H1 (cell line): ENCODE measurements around the gene CGB3. TPM values are rescaled to one million over a fixed set of nuclear protein-coding genes. Genes with fewer than 3 reads are reported as not detected.

Experiments used
- CTCF ChIA-PET: fragments of 300-600 bp; sonication (Branson Sonifier 250); formaldehyde crosslinking; loops from one replicate; lab custom pipeline; 2021; ENCODE audit not compliant: partially characterized antibody; lab: Charles Lee
- POLR2A ChIA-PET: fragments of 300-600 bp; sonication (Branson Sonifier 250); formaldehyde crosslinking; loops from one replicate; lab custom pipeline; 2021; ENCODE audit warnings: inconsistent platforms; ENCODE audit not compliant: partially characterized antibody; lab: Charles Lee
- DNase-seq, 2 experiments: peaks; one replicate each; pipeline versions ENCODE4 v3.0.0 to v3.0.0-alpha.2; 2010 to 2022; ENCODE audit warnings: low spot score in 2 of 2, low read depth in 1 of 2, mixed read lengths in 1 of 2
- FAIRE-seq: peaks from 2 replicates; lab custom pipeline; 2011; peaks lifted over from hg19 to GRCh38; lab: Jason Lieb, UNC
- H2AFZ ChIP-seq: 2 replicates; pipeline ENCODE4 v1.8.1; 2012; ENCODE audit warnings: low read length, inconsistent platforms
- H2AK5ac ChIP-seq: 2 replicates; pipeline ENCODE4 v1.6.1; 2013; ENCODE audit warnings: low read depth, low read length
- H2BK120ac ChIP-seq: replicated peaks from 2 replicates; pipeline ENCODE3; 2013; ENCODE audit warnings: low read depth, low read length, inconsistent platforms
- H2BK12ac ChIP-seq: 2 replicates; pipeline ENCODE4 v1.6.1; 2013; ENCODE audit warnings: low read depth, low read length
- H2BK15ac ChIP-seq: 2 replicates; pipeline ENCODE4 v1.6.1; 2013; ENCODE audit warnings: low read length
- H2BK20ac ChIP-seq: 2 replicates; pipeline ENCODE4 v1.6.1; 2013; ENCODE audit warnings: low read length
- H2BK5ac ChIP-seq: 2 replicates; pipeline ENCODE4 v1.6.1; 2013; ENCODE audit warnings: low read depth, low read length
- H3K14ac ChIP-seq: 2 replicates; pipeline ENCODE4 v1.6.1; 2013; ENCODE audit warnings: inconsistent platforms; ENCODE audit not compliant: insufficient read length
- H3K18ac ChIP-seq: 2 replicates; pipeline ENCODE4 v1.6.1; 2013; ENCODE audit warnings: low read length; ENCODE audit errors: extremely low read depth
- H3K23ac ChIP-seq: 2 replicates; pipeline ENCODE4 v1.6.1; 2013; ENCODE audit warnings: inconsistent platforms; ENCODE audit not compliant: insufficient read length
- H3K23me2 ChIP-seq: 2 replicates; pipeline ENCODE4 v1.6.1; 2013; ENCODE audit warnings: low read depth, low read length
- H3K27ac ChIP-seq: 2 replicates; pipeline ENCODE4 v1.6.1; 2011; ENCODE audit warnings: low read depth, low read length, inconsistent platforms
- H3K27me3 ChIP-seq, 4 experiments: replicated peaks in 1 of 4; 1 replicate in 1 of 4; 2 replicates in 3 of 4; pipeline versions ENCODE4 v1.6.1 to v1.8.1; 2011 to 2013; ENCODE audit warnings: low read length in 3 of 4, mild to moderate bottlenecking in 3 of 4, inconsistent platforms in 2 of 4, mixed read lengths in 2 of 4, moderate library complexity in 1 of 4; ENCODE audit not compliant: control insufficient read depth in 3 of 4, insufficient read depth in 3 of 4; ENCODE audit errors: extremely low read depth in 1 of 4
- H3K36me3 ChIP-seq, 4 experiments: 2 replicates each; pipeline versions ENCODE4 v1.6.1 to v1.8.1; 2011 to 2013; ENCODE audit warnings: mild to moderate bottlenecking in 4 of 4, low read length in 3 of 4, moderate library complexity in 2 of 4, control low read depth in 1 of 4, inconsistent platforms in 1 of 4; ENCODE audit not compliant: insufficient read depth in 4 of 4, control insufficient read depth in 2 of 4
- H3K4ac ChIP-seq: replicated peaks from 2 replicates; pipeline ENCODE3; 2013; ENCODE audit warnings: low read length, low read depth, mixed read lengths, inconsistent platforms; ENCODE audit not compliant: insufficient read length
- H3K4me1 ChIP-seq, 4 experiments: replicated peaks in 1 of 4; 1 replicate in 1 of 4; 2 replicates in 3 of 4; pipeline versions ENCODE4 v1.6.1 to v1.8.1; 2011 to 2013; ENCODE audit warnings: low read length in 3 of 4, inconsistent platforms in 2 of 4, mixed read lengths in 1 of 4; ENCODE audit not compliant: insufficient read depth in 4 of 4, control insufficient read depth in 3 of 4
- H3K4me2 ChIP-seq, 2 experiments: 2 replicates each; pipeline versions ENCODE4 v1.6.1 to v1.8.1; 2011 to 2013; ENCODE audit warnings: low read depth in 2 of 2, low read length in 2 of 2, control low read depth in 1 of 2, inconsistent platforms in 1 of 2, mild to moderate bottlenecking in 1 of 2; ENCODE audit not compliant: insufficient read depth in 1 of 2
- H3K4me3 ChIP-seq, 4 experiments: fragments of 200-600, 300-600 bp in 1 of 4; sonication (generic), shearing (Covaris generic), sonication (Bioruptor Twin) in 1 of 4; 2 replicates each; pipeline versions ENCODE4 v1.5.1 to v1.8.1; 2011 to 2016; ENCODE audit warnings: low read length in 4 of 4, low read depth in 3 of 4, control low read depth in 2 of 4, inconsistent platforms in 2 of 4, mild to moderate bottlenecking in 2 of 4, mixed read lengths in 1 of 4, moderate library complexity in 1 of 4; ENCODE audit not compliant: insufficient read depth in 2 of 4; ENCODE audit errors: extremely low read depth in 1 of 4
- H3K56ac ChIP-seq: replicated peaks from 2 replicates; pipeline ENCODE3; 2013; ENCODE audit warnings: low read depth, mild to moderate bottlenecking, mixed read lengths, low read length, inconsistent platforms; ENCODE audit not compliant: insufficient read length
- H3K79me1 ChIP-seq: 2 replicates; pipeline ENCODE4 v1.6.1; 2013; ENCODE audit warnings: low read depth, low read length, control low read depth
- H3K79me2 ChIP-seq, 2 experiments: 2 replicates each; pipeline versions ENCODE4 v1.6.1 to v1.8.1; 2012 to 2013; ENCODE audit warnings: low read length in 2 of 2, mild to moderate bottlenecking in 2 of 2, inconsistent platforms in 1 of 2; ENCODE audit not compliant: insufficient read depth in 2 of 2, control insufficient read depth in 1 of 2
- H3K9ac ChIP-seq, 4 experiments: replicated peaks in 1 of 4; 1 replicate in 1 of 4; 2 replicates in 3 of 4; pipeline versions ENCODE4 v1.6.1 to v1.8.1; 2011 to 2013; ENCODE audit warnings: low read depth in 3 of 4, low read length in 3 of 4, control low read depth in 2 of 4, mild to moderate bottlenecking in 2 of 4, moderate library complexity in 2 of 4, inconsistent platforms in 1 of 4; ENCODE audit errors: extremely low read depth in 1 of 4
- H3K9me3 ChIP-seq, 2 experiments: 2 replicates each; pipeline versions ENCODE4 v1.6.1 to v1.8.1; 2012 to 2013; ENCODE audit warnings: mild to moderate bottlenecking in 2 of 2, moderate library complexity in 2 of 2, control low read depth in 1 of 2, inconsistent platforms in 1 of 2, low read depth in 1 of 2, low read length in 1 of 2, mixed read lengths in 1 of 2; ENCODE audit not compliant: insufficient read depth in 2 of 2
- H4K20me1 ChIP-seq, 2 experiments: replicated peaks in 1 of 2; 2 replicates each; pipeline versions ENCODE3 to v1.8.1; 2011 to 2013; ENCODE audit warnings: inconsistent platforms in 2 of 2, low read length in 2 of 2, mild to moderate bottlenecking in 1 of 2; ENCODE audit not compliant: insufficient read depth in 2 of 2, control insufficient read depth in 1 of 2
- H4K5ac ChIP-seq: 2 replicates; pipeline ENCODE4 v1.6.1; 2013; ENCODE audit warnings: low read length, low read depth, mixed read lengths, inconsistent platforms; ENCODE audit not compliant: insufficient read length
- H4K8ac ChIP-seq: 2 replicates; pipeline ENCODE4 v1.8.0; 2013; ENCODE audit warnings: mild to moderate bottlenecking, moderate library complexity, low read length, inconsistent platforms; ENCODE audit not compliant: insufficient read depth; ENCODE audit errors: extremely low read depth
- H4K91ac ChIP-seq: replicated peaks from 2 replicates; pipeline ENCODE3; 2013; ENCODE audit warnings: low read length, mixed read lengths, inconsistent platforms; ENCODE audit not compliant: insufficient read length
- ATF3 ChIP-seq: IDR thresholded peaks from 2 replicates; pipeline ENCODE4 v1.6.1; 2011; ENCODE audit warnings: low read depth, mild to moderate bottlenecking, low read length; ENCODE audit not compliant: insufficient read depth
- EP300 ChIP-seq, 2 experiments: IDR thresholded peaks; 1 replicate in 1 of 2; 2 replicates in 1 of 2; pipeline ENCODE4 v1.6.1; 2011 to 2012; ENCODE audit warnings: low read depth in 2 of 2, low read length in 2 of 2, mild to moderate bottlenecking in 2 of 2, borderline replicate concordance in 1 of 2, inconsistent platforms in 1 of 2, moderate library complexity in 1 of 2
- GABPA ChIP-seq: IDR thresholded peaks from 2 replicates; pipeline ENCODE4 v1.6.1; 2011; ENCODE audit warnings: mild to moderate bottlenecking, low read length, moderate library complexity, borderline replicate concordance; ENCODE audit not compliant: insufficient read depth
- JUND ChIP-seq: IDR thresholded peaks from 2 replicates; pipeline ENCODE4 v1.6.1; 2011; ENCODE audit warnings: mild to moderate bottlenecking, improper control_type of control experiment, low read length
- KDM1A ChIP-seq: fragments of 200-600, 300-600 bp; sonication (generic); IDR thresholded peaks from 2 replicates; pipeline ENCODE4 v1.7.1; 2016; ENCODE audit warnings: mild to moderate bottlenecking, low read length, borderline replicate concordance
- KDM5A ChIP-seq: fragments of 200-600 bp; IDR thresholded peaks from 2 replicates; pipeline ENCODE4 v1.7.1; 2012; ENCODE audit warnings: mild to moderate bottlenecking, low read length, inconsistent platforms, mixed read lengths
- MAX ChIP-seq: IDR thresholded peaks from 2 replicates; pipeline ENCODE4 v1.6.1; 2012; ENCODE audit warnings: inconsistent platforms
- SP1 ChIP-seq: IDR thresholded peaks from 2 replicates; pipeline ENCODE4 v1.6.1; 2011; ENCODE audit warnings: low read depth, low read length
- SRF ChIP-seq: IDR thresholded peaks from 2 replicates; pipeline ENCODE4 v1.6.1; 2011; ENCODE audit warnings: mild to moderate bottlenecking, low read depth, low read length, moderate library complexity
- TBP ChIP-seq: IDR thresholded peaks from 2 replicates; pipeline ENCODE4 v1.6.1; 2011; ENCODE audit warnings: low read depth, low read length, improper control_type of control experiment
- WGBS, 2 experiments: shearing (Covaris generic) in 1 of 2; methylation state at CpG; one replicate each; pipeline versions ENCODE4 v1.1.6 to v1.1.7; 2013 to 2015; ENCODE audit warnings: low lambda C conversion rate in 2 of 2, mixed read lengths in 2 of 2, inconsistent platforms in 1 of 2, low coverage in 1 of 2, missing lambda C conversion rate in 1 of 2; ENCODE audit not compliant: insufficient replicate concordance in 2 of 2, insufficient coverage in 1 of 2, insufficient read length in 1 of 2; ENCODE audit errors: extremely low coverage in 1 of 2, missing lambda C conversion rate in 1 of 2; 5-methylcytosine and 5-hydroxymethylcytosine counted together
- polyA plus RNA-seq, 7 experiments: library from polyadenylated mRNA; depleted of rRNA in 3 of 7; stranded (reverse) in 5 of 7; unstranded in 2 of 7; fragments of >200 nt in 5 of 7; fragments of 200-250 nt in 2 of 7; gene quantifications; 1 replicate in 5 of 7; 2 replicates in 1 of 7; 4 replicates in 1 of 7; pipeline versions ENCODE4 v1.2.1 to v1.2.3, GENCODE V29; 2011 to 2013; ENCODE audit warnings: missing spikeins in 2 of 7, mixed read lengths in 2 of 7
- total RNA-seq: library from RNA; stranded (reverse); fragmentation: NEBNext Ultra II Directional; extraction: Animal tissue kit (Norgen Biotek cat#: 25700); gene quantifications from 2 replicates; pipeline ENCODE4 v1.2.1, GENCODE V29; 2021

The CGB3 gene
- total and polyA plus RNA-seq, 2 of the 8 experiments (the other 6 are each of a cell fraction or from before 2014, with no cell fraction given): not detected

GRCh38 chr19:48989701-48990291 lies 34.3 kb downstream of the CGB3 start:
- Histone ChIP-seq H3K4me2 (no peak overlapping the region; a peak in 1 of 4 replicates), H2BK5ac (no peak overlapping the region), H4K8ac (no peak overlapping the region; the same call in 1 of the 2 replicates), H3K9ac (no peak overlapping the region), H3K23me2 (peaks cover 8% of the 10 kb centered on the region; the same call in 1 of the 2 replicates), H2AFZ (no peak overlapping the region), H3K4me1 (peaks cover 0 to 3% (median 0%) of the 10 kb centered on the region in 4 experiments; a peak in 2 of 7 replicates), H3K9me3 (no peaks in the 10 kb centered on the region), H3K14ac (no peak overlapping the region), H3K79me1 (peaks cover 8% of the 10 kb centered on the region), H3K18ac (no peak overlapping the region), H3K4me3 (no peak overlapping the region), H4K91ac (no peak overlapping the region), H3K56ac (no peak overlapping the region), H3K27ac (no peak overlapping the region), H2BK15ac (no peak overlapping the region), H4K5ac (no peak overlapping the region), H3K79me2 (peaks cover 5 to 15% of the 10 kb centered on the region in 2 experiments; a peak in 3 of 4 replicates), H4K20me1 (peaks cover 0 to 10% of the 10 kb centered on the region in 2 experiments), H3K36me3 (peaks cover 3 to 21% (median 9%) of the 10 kb centered on the region in 4 experiments; a peak in 5 of 8 replicates), H2BK12ac (no peak overlapping the region), H3K4ac (no peak overlapping the region), H2BK20ac (no peak overlapping the region), H3K27me3 (no peaks in the 10 kb centered on the region), H3K23ac (no peak overlapping the region), H2AK5ac (no peak overlapping the region), H2BK120ac (no peak overlapping the region)
- WGBS, 2 experiments: 92% methylated on average over 14 of the region's 17 CpGs; no CpG with 5 or more reads in 1 of the 2 experiments
- POLR2A ChIA-PET: interaction anchor here (0.6 kb wide), 1 partner anchor 26 kb away, joined by 3 read pairs; no protein-coding TSS in a partner anchor
- DNase-seq: no peak
- CTCF ChIA-PET: interaction anchor here (1.1 to 2.9 kb wide), 4 partner anchors 8 to 19 kb away, joined by 3 to 13 read pairs (median 3); no protein-coding TSS in a partner anchor
- no peak for FAIRE-seq
- TF ChIP-seq SRF (no peak), GABPA (no peak), KDM1A (no peak), MAX (no peak), ATF3 (no peak), SP1 (no peak), EP300 (IDR thresholded peaks at IDR 0.05; ENCODE audit: borderline replicate concordance in 1 of 2, low read depth in 2 of 2, low read length in 2 of 2) (no peak), TBP (no peak), JUND (no peak), KDM5A (no peak)
